Brain microvascular endothelial cell (primary cell): ENCODE measurements around the gene LRRC15.

Experiments used
- DNase-seq: peaks from one replicate; pipeline ENCODE4 v3.0.0-alpha.2; 2020
- H3K27ac ChIP-seq: fragments of 250-450 bp; sonication (Bioruptor Pico); 2 replicates; pipeline ENCODE4 v1.5.1; 2020; ENCODE audit warnings: mild to moderate bottlenecking, moderate library complexity
- H3K27me3 ChIP-seq: fragments of 250-450 bp; sonication (Bioruptor Pico); replicated peaks from 2 replicates; pipeline ENCODE4 v1.5.1; 2020; ENCODE audit warnings: mild to moderate bottlenecking
- H3K36me3 ChIP-seq: fragments of 250-450 bp; sonication (Bioruptor Pico); replicated peaks from 2 replicates; pipeline ENCODE4 v1.5.1; 2020; ENCODE audit warnings: mild to moderate bottlenecking
- H3K4me3 ChIP-seq: 2 replicates; pipeline ENCODE4 v1.5.1; 2011; ENCODE audit warnings: low read depth, mild to moderate bottlenecking, control low read depth, low read length, moderate library complexity
- CTCF ChIP-seq: IDR thresholded peaks from 2 replicates; pipeline ENCODE4 v1.5.1; 2011; ENCODE audit warnings: low read depth, mild to moderate bottlenecking, moderate library complexity, low read length, control low read depth, inconsistent platforms; ENCODE audit errors: missing control alignments
- in situ Hi-C: cut with HindIII; loops from 2 replicates; pipeline ENCODE4 v1.10.0; 2017; ENCODE audit warnings: low sequenced_read_pairs, low pct_ligation_motif_present

Gene LRRC15

GRCh38 chr3:194327218-194328052 is 42.1 kb downstream of the LRRC15 start:
- Histone ChIP-seq H3K4me3 (no peak overlapping the region), H3K27ac (no peak overlapping the region), H3K36me3 (no peaks in the 10 kb centered on the region), H3K27me3 (no peaks in the 10 kb centered on the region)
- in situ Hi-C loops: no loop called here
- DNase-seq: no peak
- no peak for TF ChIP-seq CTCF

GRCh38 chr3:194326968-194327217 is 42.6 kb downstream of the LRRC15 start:
- Histone ChIP-seq H3K4me3 (no peak overlapping the region), H3K36me3 (no peaks in the 10 kb centered on the region), H3K27ac (no peak overlapping the region), H3K27me3 (no peaks in the 10 kb centered on the region)
- no peak for TF ChIP-seq CTCF
- in situ Hi-C loops: no loop called here
- no peak for DNase-seq

- H3K36me3 ChIP-seq: no peaks in the 10 kb centered on the region
- no peak for DNase-seq
- no peak for TF ChIP-seq CTCF
- no peak overlapping the region for H3K4me3 ChIP-seq
- in situ Hi-C loops: no loop called here
- H3K27me3 ChIP-seq: peaks cover 1% of the 10 kb centered on the region
- no peak overlapping the region for H3K27ac ChIP-seq
Measured at GRCh38 chr3:194326192-194326967, 43.2 kb downstream of the LRRC15 start.

- H3K36me3 ChIP-seq: no peaks in the 10 kb centered on the region
- in situ Hi-C loops: no loop called here
- no peak overlapping the region for H3K27ac ChIP-seq
- TF ChIP-seq CTCF: no peak
- peaks cover 1% of the 10 kb centered on the region for H3K27me3 ChIP-seq
- no peak overlapping the region for H3K4me3 ChIP-seq
- no peak for DNase-seq
Measured at GRCh38 chr3:194325424-194326153, 44.0 kb downstream of the LRRC15 start.

DNA sequence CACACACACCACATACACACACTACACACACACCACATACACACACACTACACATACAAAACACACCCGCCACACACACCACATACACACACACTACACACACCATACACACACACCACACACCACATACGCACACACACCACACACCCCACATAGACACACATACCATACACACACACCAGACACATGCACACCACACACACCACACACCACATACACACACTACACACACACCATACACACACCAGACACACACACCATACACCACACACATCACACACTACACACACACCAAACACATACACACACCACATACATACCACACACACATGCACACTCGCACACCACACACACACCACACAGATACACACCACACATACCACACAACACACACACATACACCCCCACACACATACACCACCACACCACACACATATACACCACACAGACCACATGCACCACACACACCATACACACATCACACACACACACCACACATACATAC is 44.7 kb downstream of the LRRC15 start:
- H3K4me3 ChIP-seq: no peak overlapping the region
- in situ Hi-C loops: loop anchor here (25.0 kb wide), 1 partner anchor 563 kb away; no protein-coding TSS in a partner anchor
- peaks cover 4% of the 10 kb centered on the region for H3K27me3 ChIP-seq
- no peak overlapping the region for H3K27ac ChIP-seq
- DNase-seq: no peak
- no peak for TF ChIP-seq CTCF
- no peaks in the 10 kb centered on the region for H3K36me3 ChIP-seq
